Erythroblast (primary cell): ENCODE results near the gene RAMP1.

Source experiments
- GATA1 ChIP-seq: IDR thresholded peaks from 2 replicates; pipeline ENCODE4 v1.6.1; 2011; ENCODE audit warnings: low read depth, mild to moderate bottlenecking, control low read depth, low read length, moderate library complexity
- POLR2A ChIP-seq: IDR thresholded peaks from 2 replicates; pipeline ENCODE4 v1.6.1; 2011; ENCODE audit warnings: mild to moderate bottlenecking, low read length

- no peak for TF ChIP-seq POLR2A
- no peak for TF ChIP-seq GATA1
Measured at GRCh38 chr2:237833546-237833945, 25.9 kb upstream of the RAMP1 start.
